HCT116 (cell line): ENCODE data around the gene MYO1E. TPM values are rescaled to one million over a fixed set of nuclear protein-coding genes. Genes with fewer than 3 reads are reported as not detected.

Source experiments
- ATAC-seq: fragments of 200-7000 bp; cut with Tn5 transposase; 2 replicates; pipeline ENCODE4 v1.9.1; 2020; ENCODE audit warnings: mild to moderate bottlenecking, moderate library complexity
- BruUV-seq: library from RNA; stranded (reverse); fragments of 400-500 nt; replicated peaks from 2 replicates; lab custom pipeline; 2021; lab: Mats Ljungman, UMichigan
- CTCF ChIA-PET: fragments of 300-600 bp; sonication (Branson Sonifier 250); formaldehyde crosslinking; loops from one replicate; lab custom pipeline; 2021; ENCODE audit warnings: antibody characterized with exemption; lab: Charles Lee
- POLR2A ChIA-PET: fragments of 300-600, 350-600 bp; sonication (Branson Sonifier 250); formaldehyde crosslinking; loops from one replicate; lab custom pipeline; 2021; ENCODE audit warnings: antibody characterized with exemption; lab: Charles Lee
- RAD21 ChIA-PET, 2 experiments: fragments of 300-600 bp; sonication (Branson Sonifier 250); formaldehyde crosslinking; loops; one replicate each; lab custom pipeline; 2023; ENCODE audit warnings: low total read pairs in 2 of 2; ENCODE audit not compliant: uncharacterized antibody in 2 of 2, unreplicated experiment in 2 of 2, low non-redundant PET in 1 of 2; lab: Charles Lee
- DNase-seq: peaks from one replicate; pipeline ENCODE4 v3.0.0-alpha.2; 2010; ENCODE audit warnings: low read depth, low spot score
- H2AFZ ChIP-seq: fragments of 200-600 bp; shearing (Covaris generic), sonication (generic); 2 replicates; pipeline ENCODE4 v1.6.1; 2017; ENCODE audit warnings: low read depth, mixed run types, mixed read lengths, antibody characterized with exemption, low read length; ENCODE audit not compliant: poor library complexity, severe bottlenecking
- H3K27ac ChIP-seq: 2 replicates; pipeline ENCODE4 v1.5.1; 2012; ENCODE audit warnings: low read depth, low read length
- H3K27me3 ChIP-seq: fragments of 200-600 bp; sonication (generic); 2 replicates; pipeline ENCODE4 v1.6.1; 2016; ENCODE audit warnings: mixed run types, low read length, mixed read lengths; ENCODE audit not compliant: insufficient read depth
- H3K36me3 ChIP-seq, 2 experiments: fragments of 200-500 bp in 1 of 2; fragments of 200-600 bp in 1 of 2; sonication (Bioruptor generic) in 1 of 2; sonication (generic) in 1 of 2; 2 replicates each; pipeline versions ENCODE4 v1.5.1 to v1.6.1; 2014 to 2016; ENCODE audit warnings: low read length in 2 of 2, inconsistent platforms in 1 of 2, mixed read lengths in 1 of 2, mixed run types in 1 of 2; ENCODE audit not compliant: insufficient read depth in 2 of 2, control insufficient read depth in 1 of 2
- H3K4me1 ChIP-seq, 2 experiments: fragments of 200-600 bp in 1 of 2; sonication (generic) in 1 of 2; 2 replicates each; pipeline versions ENCODE4 v1.5.1 to v1.6.1; 2012 to 2017; ENCODE audit warnings: low read length in 2 of 2, inconsistent platforms in 1 of 2, mild to moderate bottlenecking in 1 of 2, mixed read lengths in 1 of 2, mixed run types in 1 of 2, moderate library complexity in 1 of 2; ENCODE audit not compliant: insufficient read depth in 2 of 2, control insufficient read depth in 1 of 2
- H3K4me2 ChIP-seq: fragments of 200-600 bp; sonication (generic); 2 replicates; pipeline ENCODE4 v1.6.1; 2017; ENCODE audit warnings: mixed run types, low read length, mixed read lengths
- H3K4me3 ChIP-seq, 2 experiments: fragments of 200-600 bp in 1 of 2; sonication (generic) in 1 of 2; replicated peaks in 1 of 2; 2 replicates each; pipeline ENCODE4 v1.5.1; 2011 to 2016; ENCODE audit warnings: low read length in 2 of 2, control low read depth in 1 of 2, low read depth in 1 of 2, mild to moderate bottlenecking in 1 of 2, mixed read lengths in 1 of 2, mixed run types in 1 of 2
- H3K79me2 ChIP-seq: fragments of 200-600 bp; sonication (generic); 2 replicates; pipeline ENCODE4 v1.6.1; 2017; ENCODE audit warnings: mild to moderate bottlenecking, mixed run types, low read length, moderate library complexity, mixed read lengths; ENCODE audit not compliant: insufficient read depth
- H3K9ac ChIP-seq: fragments of 200-600 bp; sonication (generic); 2 replicates; pipeline ENCODE4 v1.6.1; 2016; ENCODE audit warnings: low read length, mixed read lengths
- H3K9me2 ChIP-seq: fragments of 200-600 bp; sonication (generic), shearing (Covaris generic); 2 replicates; pipeline ENCODE4 v1.6.1; 2017; ENCODE audit warnings: mixed run types, mild to moderate bottlenecking, moderate library complexity; ENCODE audit not compliant: insufficient read depth
- H3K9me3 ChIP-seq, 2 experiments: fragments of 200-500 bp in 1 of 2; fragments of 200-600 bp in 1 of 2; sonication (Bioruptor generic) in 1 of 2; sonication (generic) in 1 of 2; 2 replicates each; pipeline ENCODE4 v1.6.1; 2014 to 2017; ENCODE audit warnings: low read length in 2 of 2, mixed read lengths in 2 of 2, inconsistent platforms in 1 of 2, low read depth in 1 of 2, mild to moderate bottlenecking in 1 of 2, mixed run types in 1 of 2, moderate library complexity in 1 of 2; ENCODE audit not compliant: control insufficient read depth in 1 of 2, insufficient read depth in 1 of 2
- H4K20me1 ChIP-seq: fragments of 200-600 bp; sonication (generic), shearing (Covaris generic); 2 replicates; pipeline ENCODE4 v1.6.1; 2017; ENCODE audit warnings: mixed run types, mild to moderate bottlenecking, moderate library complexity; ENCODE audit not compliant: insufficient read depth
- CBX3 ChIP-seq: IDR thresholded peaks from 2 replicates; pipeline ENCODE4 v1.6.1; 2012; ENCODE audit warnings: low read depth
- EGR1 ChIP-seq: IDR thresholded peaks from 2 replicates; pipeline ENCODE4 v1.6.1; 2012; ENCODE audit warnings: low read depth
- EZH2phosphoT487 ChIP-seq: fragments of 200-600 bp; IDR thresholded peaks from 2 replicates; pipeline ENCODE4 v1.6.1; 2018; ENCODE audit warnings: antibody characterized with exemption, borderline replicate concordance
- FOSL1 ChIP-seq: IDR thresholded peaks from 2 replicates; pipeline ENCODE4 v1.6.1; 2012; ENCODE audit warnings: low read depth
- RAD21 ChIP-seq: IDR thresholded peaks from 2 replicates; pipeline ENCODE4 v1.6.1; 2012; ENCODE audit warnings: low read depth, mild to moderate bottlenecking
- SIN3A ChIP-seq: IDR thresholded peaks from 2 replicates; pipeline ENCODE4 v1.6.1; 2012; ENCODE audit warnings: low read depth
- SP1 ChIP-seq: IDR thresholded peaks from 2 replicates; pipeline ENCODE4 v1.6.1; 2012; ENCODE audit warnings: low read depth
- SRF ChIP-seq: IDR thresholded peaks from 2 replicates; pipeline ENCODE4 v1.6.1; 2012; ENCODE audit warnings: low read depth
- TCF7L2 ChIP-seq: IDR thresholded peaks from 2 replicates; pipeline ENCODE4 v1.7.0; 2011; ENCODE audit warnings: borderline replicate concordance, inconsistent platforms; ENCODE audit not compliant: insufficient read depth, insufficient read length; ENCODE audit errors: extremely low read depth
- YY1 ChIP-seq: IDR thresholded peaks from 2 replicates; pipeline ENCODE4 v1.6.1; 2011; ENCODE audit warnings: low read length, low read depth, moderate library complexity, mild to moderate bottlenecking; ENCODE audit not compliant: insufficient replicate concordance; ENCODE audit errors: extremely low read depth
- ZFX ChIP-seq: fragments of 450-650 bp; IDR thresholded peaks from 2 replicates; pipeline ENCODE4 v1.6.1; 2017
- ZNF274 ChIP-seq: fragments of 200-500 bp; sonication (Bioruptor generic); IDR thresholded peaks from 2 replicates; pipeline ENCODE4 v1.6.1; 2014; ENCODE audit warnings: mild to moderate bottlenecking, low read depth, low read length, inconsistent platforms
- intact Hi-C: fragments of 100-400 bp; cut with micrococcal nuclease; formaldehyde crosslinking; loops from 2 replicates; pipeline ENCODE4 v1.10.0; 2022
- total RNA-seq: library from RNA; stranded (reverse); gene quantifications from one replicate; pipeline ENCODE4 v1.2.1, GENCODE V29; 2021; ENCODE audit not compliant: unreplicated experiment
- TF ChIP-seq, protein P1 (sequence below): IDR thresholded peaks from 2 replicates; pipeline ENCODE4 v1.6.1; 2012; ENCODE audit warnings: low read depth
- TF ChIP-seq, protein P2 (sequence below), 3 experiments: fragments of 200-600 bp in 1 of 3; sonication (generic) in 1 of 3; IDR thresholded peaks in 2 of 3; conservative IDR thresholded peaks in 1 of 3; 2 replicates each; pipeline ENCODE4 v1.5.1; 2012 to 2017; ENCODE audit warnings: low read depth in 2 of 3, low read length in 2 of 3, antibody characterized with exemption in 1 of 3, borderline replicate concordance in 1 of 3, control low read depth in 1 of 3, mild to moderate bottlenecking in 1 of 3, mixed read lengths in 1 of 3, mixed run types in 1 of 3, moderate library complexity in 1 of 3; ENCODE audit not compliant: insufficient read depth in 1 of 3
- TF ChIP-seq, protein P3 (sequence below): IDR thresholded peaks from 2 replicates; pipeline ENCODE4 v1.6.1; 2011; ENCODE audit warnings: mild to moderate bottlenecking, low read length, moderate library complexity; ENCODE audit not compliant: insufficient replicate concordance; ENCODE audit errors: extremely low read depth

MYO1E gene
- total RNA-seq, 1 experiment from 2014 or later: 182 TPM

DNA sequence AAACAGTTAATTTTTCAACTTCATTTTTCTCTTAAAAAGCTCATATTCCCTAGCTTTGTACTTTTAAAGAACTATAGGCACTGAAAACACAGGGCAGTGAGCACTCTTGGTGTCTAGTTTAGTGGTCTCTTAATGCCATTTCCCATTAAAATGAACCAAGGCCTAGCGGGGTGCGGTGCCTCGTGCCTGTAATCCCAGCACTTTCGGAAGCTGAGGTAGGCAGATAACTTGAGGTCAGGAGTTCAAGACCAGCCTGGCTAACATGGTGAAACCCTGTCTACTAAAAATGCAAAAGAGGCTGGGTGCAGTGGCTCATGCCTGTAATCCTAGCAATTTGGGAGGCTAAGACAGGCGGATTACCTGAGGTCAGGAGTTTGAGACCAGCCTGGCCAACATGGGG, 120.5 kb downstream of the MYO1E start:
- Histone ChIP-seq H3K9me3 (no peaks in the 10 kb centered on the region), H3K4me2 (no peak overlapping the region), H3K9me2 (no peaks in the 10 kb centered on the region), H3K4me3 (no peak overlapping the region), H3K4me1 (peaks cover 20 to 41% of the 10 kb centered on the region in 2 experiments), H4K20me1 (no peaks in the 10 kb centered on the region), H3K36me3 (0 out of 4 replicates have a peak, but pooled peaks cover 0 to 10% of the 10 kb centered on the region in 2 experiments), H3K27me3 (no peaks in the 10 kb centered on the region), H3K9ac (no peak overlapping the region), H3K27ac (no peak overlapping the region), H2AFZ (no peak overlapping the region), H3K79me2 (peaks cover 4% of the 10 kb centered on the region; the same call in 1 of the 2 replicates)
- CTCF ChIA-PET: no interaction called here
- BruUV-seq: no TSS peak
- TF ChIP-seq, protein P1, sequence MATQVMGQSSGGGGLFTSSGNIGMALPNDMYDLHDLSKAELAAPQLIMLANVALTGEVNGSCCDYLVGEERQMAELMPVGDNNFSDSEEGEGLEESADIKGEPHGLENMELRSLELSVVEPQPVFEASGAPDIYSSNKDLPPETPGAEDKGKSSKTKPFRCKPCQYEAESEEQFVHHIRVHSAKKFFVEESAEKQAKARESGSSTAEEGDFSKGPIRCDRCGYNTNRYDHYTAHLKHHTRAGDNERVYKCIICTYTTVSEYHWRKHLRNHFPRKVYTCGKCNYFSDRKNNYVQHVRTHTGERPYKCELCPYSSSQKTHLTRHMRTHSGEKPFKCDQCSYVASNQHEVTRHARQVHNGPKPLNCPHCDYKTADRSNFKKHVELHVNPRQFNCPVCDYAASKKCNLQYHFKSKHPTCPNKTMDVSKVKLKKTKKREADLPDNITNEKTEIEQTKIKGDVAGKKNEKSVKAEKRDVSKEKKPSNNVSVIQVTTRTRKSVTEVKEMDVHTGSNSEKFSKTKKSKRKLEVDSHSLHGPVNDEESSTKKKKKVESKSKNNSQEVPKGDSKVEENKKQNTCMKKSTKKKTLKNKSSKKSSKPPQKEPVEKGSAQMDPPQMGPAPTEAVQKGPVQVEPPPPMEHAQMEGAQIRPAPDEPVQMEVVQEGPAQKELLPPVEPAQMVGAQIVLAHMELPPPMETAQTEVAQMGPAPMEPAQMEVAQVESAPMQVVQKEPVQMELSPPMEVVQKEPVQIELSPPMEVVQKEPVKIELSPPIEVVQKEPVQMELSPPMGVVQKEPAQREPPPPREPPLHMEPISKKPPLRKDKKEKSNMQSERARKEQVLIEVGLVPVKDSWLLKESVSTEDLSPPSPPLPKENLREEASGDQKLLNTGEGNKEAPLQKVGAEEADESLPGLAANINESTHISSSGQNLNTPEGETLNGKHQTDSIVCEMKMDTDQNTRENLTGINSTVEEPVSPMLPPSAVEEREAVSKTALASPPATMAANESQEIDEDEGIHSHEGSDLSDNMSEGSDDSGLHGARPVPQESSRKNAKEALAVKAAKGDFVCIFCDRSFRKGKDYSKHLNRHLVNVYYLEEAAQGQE: no peak
- no peak for TF ChIP-seq EZH2phosphoT487
- TF ChIP-seq TCF7L2: no peak
- no peak for TF ChIP-seq YY1
- TF ChIP-seq, protein P2, sequence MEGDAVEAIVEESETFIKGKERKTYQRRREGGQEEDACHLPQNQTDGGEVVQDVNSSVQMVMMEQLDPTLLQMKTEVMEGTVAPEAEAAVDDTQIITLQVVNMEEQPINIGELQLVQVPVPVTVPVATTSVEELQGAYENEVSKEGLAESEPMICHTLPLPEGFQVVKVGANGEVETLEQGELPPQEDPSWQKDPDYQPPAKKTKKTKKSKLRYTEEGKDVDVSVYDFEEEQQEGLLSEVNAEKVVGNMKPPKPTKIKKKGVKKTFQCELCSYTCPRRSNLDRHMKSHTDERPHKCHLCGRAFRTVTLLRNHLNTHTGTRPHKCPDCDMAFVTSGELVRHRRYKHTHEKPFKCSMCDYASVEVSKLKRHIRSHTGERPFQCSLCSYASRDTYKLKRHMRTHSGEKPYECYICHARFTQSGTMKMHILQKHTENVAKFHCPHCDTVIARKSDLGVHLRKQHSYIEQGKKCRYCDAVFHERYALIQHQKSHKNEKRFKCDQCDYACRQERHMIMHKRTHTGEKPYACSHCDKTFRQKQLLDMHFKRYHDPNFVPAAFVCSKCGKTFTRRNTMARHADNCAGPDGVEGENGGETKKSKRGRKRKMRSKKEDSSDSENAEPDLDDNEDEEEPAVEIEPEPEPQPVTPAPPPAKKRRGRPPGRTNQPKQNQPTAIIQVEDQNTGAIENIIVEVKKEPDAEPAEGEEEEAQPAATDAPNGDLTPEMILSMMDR (IDR thresholded peaks at IDR 0.05 in 2 of 3, conservative IDR thresholded peaks at IDR 0.05 in 1 of 3; ENCODE audit: borderline replicate concordance in 1 of 3, insufficient read depth in 1 of 3, low read depth in 2 of 3, low read length in 2 of 3): no peak
- TF ChIP-seq ZFX: no peak
- TF ChIP-seq CBX3: no peak
- TF ChIP-seq, protein P3, sequence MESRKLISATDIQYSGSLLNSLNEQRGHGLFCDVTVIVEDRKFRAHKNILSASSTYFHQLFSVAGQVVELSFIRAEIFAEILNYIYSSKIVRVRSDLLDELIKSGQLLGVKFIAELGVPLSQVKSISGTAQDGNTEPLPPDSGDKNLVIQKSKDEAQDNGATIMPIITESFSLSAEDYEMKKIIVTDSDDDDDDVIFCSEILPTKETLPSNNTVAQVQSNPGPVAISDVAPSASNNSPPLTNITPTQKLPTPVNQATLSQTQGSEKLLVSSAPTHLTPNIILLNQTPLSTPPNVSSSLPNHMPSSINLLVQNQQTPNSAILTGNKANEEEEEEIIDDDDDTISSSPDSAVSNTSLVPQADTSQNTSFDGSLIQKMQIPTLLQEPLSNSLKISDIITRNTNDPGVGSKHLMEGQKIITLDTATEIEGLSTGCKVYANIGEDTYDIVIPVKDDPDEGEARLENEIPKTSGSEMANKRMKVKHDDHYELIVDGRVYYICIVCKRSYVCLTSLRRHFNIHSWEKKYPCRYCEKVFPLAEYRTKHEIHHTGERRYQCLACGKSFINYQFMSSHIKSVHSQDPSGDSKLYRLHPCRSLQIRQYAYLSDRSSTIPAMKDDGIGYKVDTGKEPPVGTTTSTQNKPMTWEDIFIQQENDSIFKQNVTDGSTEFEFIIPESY: no peak
- no peak for TF ChIP-seq EGR1
- TF ChIP-seq RAD21: no peak
- TF ChIP-seq FOSL1: no peak
- no peak for TF ChIP-seq SP1
- no peak for TF ChIP-seq SRF
- no peak for TF ChIP-seq SIN3A
- TF ChIP-seq ZNF274: no peak
- POLR2A ChIA-PET: no interaction called here
- no peak for ATAC-seq
- no peak for DNase-seq
- RAD21 ChIA-PET: no interaction called here
- intact Hi-C loops: no loop called here
